GM19395 (cell line): ENCODE measurements around the gene FAM98A.

ENCODE experiments used
- ATAC-seq: cut with Tn5 transposase; IDR thresholded peaks from one replicate; pipeline ENCODE4 v1.9.1; 2021; ENCODE audit warnings: mild to moderate bottlenecking, moderate library complexity; ENCODE audit not compliant: unreplicated experiment

FAM98A gene

GRCh38 chr2:33598561-33599174, 431 bp downstream of the FAM98A start:
- ATAC-seq = peak; percentile 60

GRCh38 chr2:33597026-33597425, 2.1 kb downstream of the FAM98A start:
- no peak for ATAC-seq

- no peak for ATAC-seq
Observed at GRCh38 chr2:33595385-33595784, 3.7 kb downstream of the FAM98A start.

- no peak for ATAC-seq
Observed at GRCh38 chr2:33589444-33589843, 9.7 kb downstream of the FAM98A start.

GRCh38 chr2:33588232-33588631, 10.9 kb downstream of the FAM98A start:
- ATAC-seq = no peak

GRCh38 chr2:33586766-33587165, 12.3 kb downstream of the FAM98A start:
- ATAC-seq = no peak

GRCh38 chr2:33583194-33583938, 15.7 kb downstream of the FAM98A start:
- no peak for ATAC-seq

- ATAC-seq = no peak
Observed at GRCh38 chr2:33581872-33582271, 17.2 kb downstream of the FAM98A start.

GRCh38 chr2:33579227-33579626, 19.9 kb downstream of the FAM98A start:
- no peak for ATAC-seq

- no peak for ATAC-seq
Observed at GRCh38 chr2:33577668-33578067, 21.4 kb downstream of the FAM98A start.

GRCh38 chr2:33577084-33577483, 22.0 kb downstream of the FAM98A start:
- no peak for ATAC-seq

GRCh38 chr2:33573657-33574056, 25.4 kb downstream of the FAM98A start:
- ATAC-seq = no peak

- no peak for ATAC-seq
Observed at GRCh38 chr2:33570681-33571080, 28.4 kb downstream of the FAM98A start.

- ATAC-seq = no peak
Observed at GRCh38 chr2:33561872-33562271, 37.2 kb downstream of the FAM98A start.

GRCh38 chr2:33560017-33560416, 39.1 kb downstream of the FAM98A start:
- ATAC-seq = no peak

GRCh38 chr2:33559328-33559727, 39.8 kb downstream of the FAM98A start:
- no peak for ATAC-seq

GRCh38 chr2:33555681-33556080, 43.4 kb downstream of the FAM98A start:
- no peak for ATAC-seq

GRCh38 chr2:33552758-33553461, 46.2 kb downstream of the FAM98A start:
- ATAC-seq = no peak

GRCh38 chr2:33550206-33550605, 48.9 kb downstream of the FAM98A start:
- no peak for ATAC-seq

- ATAC-seq = no peak
Observed at GRCh38 chr2:33541243-33541642, 57.9 kb downstream of the FAM98A start.

GRCh38 chr2:33535421-33535820, 63.7 kb downstream of the FAM98A start:
- ATAC-seq = no peak
